Fibroblast of mammary gland (primary cell): ENCODE measurements around the gene CCNT2.

Experiments used
- DNase-seq: peaks from one replicate; pipeline ENCODE4 v3.0.0-alpha.2; 2010; ENCODE audit warnings: low read depth
- H3K4me3 ChIP-seq: 2 replicates; pipeline ENCODE4 v1.5.1; 2011; ENCODE audit warnings: low read depth, mild to moderate bottlenecking, low read length, moderate library complexity; ENCODE audit not compliant: control insufficient read depth
- TF ChIP-seq, protein P1 (sequence below): conservative IDR thresholded peaks from 2 replicates; pipeline ENCODE4 v1.5.1; 2011; ENCODE audit warnings: low read depth, low read length, inconsistent platforms; ENCODE audit not compliant: control insufficient read depth, insufficient read depth

CCNT2 gene

GRCh38 chr2:134934150-134934549, 15.5 kb downstream of the CCNT2 start:
- DNase-seq, result no peak
- TF ChIP-seq, protein P1, sequence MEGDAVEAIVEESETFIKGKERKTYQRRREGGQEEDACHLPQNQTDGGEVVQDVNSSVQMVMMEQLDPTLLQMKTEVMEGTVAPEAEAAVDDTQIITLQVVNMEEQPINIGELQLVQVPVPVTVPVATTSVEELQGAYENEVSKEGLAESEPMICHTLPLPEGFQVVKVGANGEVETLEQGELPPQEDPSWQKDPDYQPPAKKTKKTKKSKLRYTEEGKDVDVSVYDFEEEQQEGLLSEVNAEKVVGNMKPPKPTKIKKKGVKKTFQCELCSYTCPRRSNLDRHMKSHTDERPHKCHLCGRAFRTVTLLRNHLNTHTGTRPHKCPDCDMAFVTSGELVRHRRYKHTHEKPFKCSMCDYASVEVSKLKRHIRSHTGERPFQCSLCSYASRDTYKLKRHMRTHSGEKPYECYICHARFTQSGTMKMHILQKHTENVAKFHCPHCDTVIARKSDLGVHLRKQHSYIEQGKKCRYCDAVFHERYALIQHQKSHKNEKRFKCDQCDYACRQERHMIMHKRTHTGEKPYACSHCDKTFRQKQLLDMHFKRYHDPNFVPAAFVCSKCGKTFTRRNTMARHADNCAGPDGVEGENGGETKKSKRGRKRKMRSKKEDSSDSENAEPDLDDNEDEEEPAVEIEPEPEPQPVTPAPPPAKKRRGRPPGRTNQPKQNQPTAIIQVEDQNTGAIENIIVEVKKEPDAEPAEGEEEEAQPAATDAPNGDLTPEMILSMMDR, result no peak
- H3K4me3 ChIP-seq, result no peak overlapping the region

DNA sequence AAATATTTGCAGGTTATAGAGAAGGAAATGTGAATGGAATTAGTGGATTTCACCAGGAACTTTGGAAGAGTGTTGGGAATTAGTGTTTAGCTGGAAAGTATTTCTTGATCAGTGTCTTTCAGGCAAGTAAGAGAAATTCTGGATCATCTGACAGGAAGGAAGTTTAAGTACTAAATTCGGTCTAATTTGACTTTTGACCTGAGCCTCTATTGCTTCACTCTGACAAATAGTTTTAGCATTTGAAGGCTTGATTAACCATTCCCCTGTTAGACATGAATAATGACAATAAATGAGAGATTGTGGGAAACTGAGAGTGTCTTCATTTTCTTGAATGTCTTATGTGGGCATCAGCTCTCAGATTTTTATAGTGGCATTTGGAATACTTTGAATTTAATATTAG, 16.0 kb downstream of the CCNT2 start:
- TF ChIP-seq, protein P1, result no peak
- DNase-seq, result peak; percentile 41
- H3K4me3 ChIP-seq, result no peak overlapping the region

DNA sequence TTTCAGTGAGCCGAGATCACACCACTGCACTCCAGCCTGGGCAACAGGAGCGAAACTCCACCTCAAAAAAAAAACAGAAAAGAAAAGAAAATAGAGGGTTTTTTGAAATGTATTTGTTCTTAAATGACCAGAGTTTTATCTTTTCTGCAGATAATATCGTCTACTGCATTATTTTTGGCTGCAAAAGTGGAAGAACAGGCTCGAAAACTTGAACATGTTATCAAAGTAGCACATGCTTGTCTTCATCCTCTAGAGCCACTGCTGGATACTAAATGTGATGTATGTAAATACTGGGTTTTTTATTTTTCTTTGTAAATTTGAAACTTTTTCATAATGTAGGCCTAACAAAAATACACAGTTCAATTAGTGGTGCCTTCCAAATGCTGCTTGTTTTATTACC, 18.1 kb downstream of the CCNT2 start:
- TF ChIP-seq, protein P1, result no peak
- no peak overlapping the region for H3K4me3 ChIP-seq
- DNase-seq, result no peak

GRCh38 chr2:134943540-134943939, 24.9 kb downstream of the CCNT2 start:
- no peak overlapping the region for H3K4me3 ChIP-seq
- TF ChIP-seq, protein P1, result no peak
- DNase-seq, result no peak

- TF ChIP-seq, protein P1, result no peak
These were observed 26.4 kb downstream of the CCNT2 start for GRCh38 chr2:134944975-134945374.

DNA sequence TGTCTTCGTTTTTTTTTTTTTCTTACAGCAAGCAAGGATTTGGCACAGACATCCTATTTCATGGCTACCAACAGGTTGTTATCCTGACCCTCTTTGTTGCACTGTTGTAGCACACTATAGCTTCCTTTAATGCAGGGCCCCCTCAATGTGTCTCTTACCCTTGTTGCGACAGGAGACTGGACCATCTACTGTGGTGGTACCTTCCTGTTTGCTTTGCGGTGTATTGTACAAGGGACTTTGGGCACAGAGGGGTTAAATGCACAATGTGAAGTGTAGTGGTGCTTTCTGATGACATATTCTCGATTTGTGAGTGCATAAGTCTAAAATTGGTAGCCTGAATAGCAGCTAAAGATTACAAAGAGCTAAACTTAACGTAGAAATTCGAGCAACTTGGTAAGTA, 27.5 kb downstream of the CCNT2 start:
- no peak for DNase-seq
- TF ChIP-seq, protein P1, result no peak
- H3K4me3 ChIP-seq, result no peak overlapping the region

More at GRCh38 chr2:134944975-134945374, 26.4 kb downstream of the CCNT2 start:
- no peak overlapping the region for H3K4me3 ChIP-seq
- DNase-seq, result no peak
